Panc1 (cell line): ENCODE results near the gene TTC39B. TPM values are rescaled to one million over a fixed set of nuclear protein-coding genes. Genes with fewer than 3 reads are reported as not detected.
"Not testable (repeated sequence)": the region's sequence is repeated elsewhere in the genome, so short reads cannot be mapped to it uniquely, and the experiment has no call there.

Experiments
- ATAC-seq: fragments of 200-7000 bp; cut with Tn5 transposase; 2 replicates; pipeline ENCODE4 v1.9.1; 2020; ENCODE audit warnings: mild to moderate bottlenecking, moderate library complexity
- BruUV-seq: library from RNA; stranded (reverse); fragments of 400-500 nt; replicated peaks from 2 replicates; lab custom pipeline; 2021; lab: Mats Ljungman, UMichigan
- CTCF ChIA-PET: fragments of 300-600 bp; sonication (Branson Sonifier 250); formaldehyde crosslinking; loops from one replicate; lab custom pipeline; 2022; ENCODE audit warnings: antibody characterized with exemption; lab: Charles Lee
- POLR2A ChIA-PET: fragments of 300-600 bp; sonication (Branson Sonifier 250); formaldehyde crosslinking; loops from one replicate; lab custom pipeline; 2022; ENCODE audit warnings: antibody characterized with exemption; lab: Charles Lee
- DNase-seq: peaks from one replicate; pipeline ENCODE4 v3.0.0-alpha.2; 2010; ENCODE audit warnings: low read depth, low spot score
- H3K27ac ChIP-seq: 2 replicates; pipeline ENCODE4 v1.5.1; 2011; ENCODE audit warnings: mild to moderate bottlenecking, low read length, inconsistent platforms
- H3K27me3 ChIP-seq: fragments of 200-500 bp; sonication (Bioruptor generic); 2 replicates; pipeline ENCODE4 v1.6.0; 2014; ENCODE audit warnings: low read length, inconsistent platforms; ENCODE audit not compliant: control insufficient read depth, insufficient read depth
- H3K36me3 ChIP-seq: fragments of 200-500 bp; sonication (Bioruptor generic); 2 replicates; pipeline ENCODE4 v1.5.1; 2014; ENCODE audit warnings: inconsistent platforms, mild to moderate bottlenecking, low read length, moderate library complexity; ENCODE audit not compliant: control insufficient read depth, insufficient read depth
- H3K4me1 ChIP-seq: 2 replicates; pipeline ENCODE4 v1.5.1; 2011; ENCODE audit warnings: inconsistent platforms, mild to moderate bottlenecking, low read length, moderate library complexity; ENCODE audit not compliant: control insufficient read depth, insufficient read depth
- H3K4me3 ChIP-seq, 2 experiments: 2 replicates each; pipeline ENCODE4 v1.5.1; 2011 to 2012; ENCODE audit warnings: low read depth in 2 of 2, low read length in 2 of 2, mild to moderate bottlenecking in 2 of 2, inconsistent platforms in 1 of 2, moderate library complexity in 1 of 2
- H3K9me3 ChIP-seq: fragments of 200-500 bp; sonication (Bioruptor generic); 2 replicates; pipeline ENCODE4 v1.5.1; 2014; ENCODE audit warnings: low read depth, mild to moderate bottlenecking, inconsistent platforms, low read length, moderate library complexity; ENCODE audit not compliant: control insufficient read depth, insufficient read depth
- POLR2AphosphoS5 ChIP-seq: IDR thresholded peaks from 2 replicates; pipeline ENCODE4 v1.6.1; 2012; ENCODE audit warnings: mild to moderate bottlenecking, low read depth, low read length, moderate library complexity
- SIN3A ChIP-seq: IDR thresholded peaks from 2 replicates; pipeline ENCODE4 v1.6.1; 2012; ENCODE audit warnings: low read depth, mild to moderate bottlenecking, low read length, moderate library complexity, borderline replicate concordance; ENCODE audit not compliant: insufficient read depth
- TCF7L2 ChIP-seq: IDR thresholded peaks from 2 replicates; pipeline ENCODE4 v1.6.1; 2011; ENCODE audit warnings: mild to moderate bottlenecking, low read depth, low read length, inconsistent platforms
- in situ Hi-C: cut with HindIII; loops from 2 replicates; pipeline ENCODE4 v1.10.0; 2016; ENCODE audit warnings: low sequenced_read_pairs, low pct_unique_long_range_greater_than_20kb
- intact Hi-C: fragments of 100-400 bp; cut with micrococcal nuclease; formaldehyde crosslinking; loops from one replicate; pipeline ENCODE4 v1.10.0; 2022; ENCODE audit not compliant: unreplicated experiment
- total RNA-seq: library from RNA; stranded (reverse); gene quantifications from one replicate; pipeline ENCODE4 v1.2.1, GENCODE V29; 2021; ENCODE audit not compliant: unreplicated experiment
- TF ChIP-seq, protein P1 (sequence below), 2 experiments: IDR thresholded peaks; 2 replicates each; pipeline ENCODE4 v1.6.1; 2011 to 2012; ENCODE audit warnings: low read depth in 2 of 2, control low read depth in 1 of 2, low read length in 1 of 2, mild to moderate bottlenecking in 1 of 2, moderate library complexity in 1 of 2; ENCODE audit not compliant: insufficient read depth in 1 of 2
- TF ChIP-seq, protein P2 (sequence below): fragments of 450-650 bp; IDR thresholded peaks from 2 replicates; pipeline ENCODE4 v1.5.1; 2017; ENCODE audit warnings: mild to moderate bottlenecking

TTC39B gene
- total RNA-seq, 1 experiment from 2014 or later, result 1.6 TPM

DNA sequence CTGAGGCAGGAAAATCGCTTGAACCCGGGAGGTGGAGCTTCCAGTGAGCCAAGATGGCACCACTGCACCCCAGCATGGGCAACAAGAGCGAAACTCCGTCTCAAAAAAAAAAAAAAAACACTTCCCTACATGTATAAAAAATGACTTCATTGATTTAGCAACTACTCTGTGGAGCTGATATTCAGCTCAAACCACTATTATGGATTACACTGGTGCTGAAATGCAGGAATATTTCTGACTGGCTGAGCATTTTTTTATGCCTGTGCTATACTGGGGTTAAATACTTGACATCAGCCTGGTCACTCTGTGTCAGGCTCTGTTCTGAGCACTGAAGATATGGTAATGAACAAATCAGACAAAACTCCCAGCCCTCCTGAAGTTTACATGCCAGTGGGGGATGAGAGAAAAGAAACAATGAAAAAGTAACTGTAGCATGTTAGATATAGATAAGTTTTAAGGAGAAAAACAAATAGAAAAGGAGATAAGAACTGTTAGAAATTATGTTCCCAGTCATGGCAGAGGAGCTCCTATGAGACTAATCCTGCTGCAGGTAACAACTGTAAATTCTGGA lies 22.6 kb upstream of the TTC39B start:
- Histone ChIP-seq H3K4me3 (no peak overlapping the region), H3K4me1 (no peaks in the 10 kb centered on the region), H3K36me3 (no peaks in the 10 kb centered on the region), H3K27me3 (no peaks in the 10 kb centered on the region), H3K27ac (no peak overlapping the region), H3K9me3 (no peaks in the 10 kb centered on the region)
- ATAC-seq (no peak), DNase-seq (no peak)
- in situ Hi-C loops (no loop called here), intact Hi-C loops (no loop called here)
- BruUV-seq, result no TSS peak
- ChIA-PET CTCF (no interaction called here), POLR2A (no interaction called here)
- no peak for TF ChIP-seq POLR2AphosphoS5

DNA sequence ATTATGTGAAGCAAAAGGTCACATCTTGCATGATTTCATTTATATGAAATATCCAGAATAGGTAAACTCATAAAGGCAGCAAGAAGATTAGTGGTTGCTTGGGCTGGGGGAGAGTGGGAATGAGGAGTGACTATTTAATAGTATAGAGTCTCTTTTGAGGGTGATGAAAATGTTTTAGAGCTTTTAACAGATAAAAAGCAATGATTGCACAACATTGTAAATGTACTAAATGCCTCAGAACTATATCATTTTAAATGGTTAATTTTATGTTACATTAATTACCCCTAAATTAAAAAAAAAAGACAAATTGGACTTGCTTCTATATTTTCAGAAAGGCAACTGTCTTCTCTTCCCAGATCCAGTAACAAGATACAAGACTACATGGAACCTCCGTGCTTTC lies 21.9 kb upstream of the TTC39B start:
- no peak for TF ChIP-seq SIN3A
- TF ChIP-seq, protein P1, sequence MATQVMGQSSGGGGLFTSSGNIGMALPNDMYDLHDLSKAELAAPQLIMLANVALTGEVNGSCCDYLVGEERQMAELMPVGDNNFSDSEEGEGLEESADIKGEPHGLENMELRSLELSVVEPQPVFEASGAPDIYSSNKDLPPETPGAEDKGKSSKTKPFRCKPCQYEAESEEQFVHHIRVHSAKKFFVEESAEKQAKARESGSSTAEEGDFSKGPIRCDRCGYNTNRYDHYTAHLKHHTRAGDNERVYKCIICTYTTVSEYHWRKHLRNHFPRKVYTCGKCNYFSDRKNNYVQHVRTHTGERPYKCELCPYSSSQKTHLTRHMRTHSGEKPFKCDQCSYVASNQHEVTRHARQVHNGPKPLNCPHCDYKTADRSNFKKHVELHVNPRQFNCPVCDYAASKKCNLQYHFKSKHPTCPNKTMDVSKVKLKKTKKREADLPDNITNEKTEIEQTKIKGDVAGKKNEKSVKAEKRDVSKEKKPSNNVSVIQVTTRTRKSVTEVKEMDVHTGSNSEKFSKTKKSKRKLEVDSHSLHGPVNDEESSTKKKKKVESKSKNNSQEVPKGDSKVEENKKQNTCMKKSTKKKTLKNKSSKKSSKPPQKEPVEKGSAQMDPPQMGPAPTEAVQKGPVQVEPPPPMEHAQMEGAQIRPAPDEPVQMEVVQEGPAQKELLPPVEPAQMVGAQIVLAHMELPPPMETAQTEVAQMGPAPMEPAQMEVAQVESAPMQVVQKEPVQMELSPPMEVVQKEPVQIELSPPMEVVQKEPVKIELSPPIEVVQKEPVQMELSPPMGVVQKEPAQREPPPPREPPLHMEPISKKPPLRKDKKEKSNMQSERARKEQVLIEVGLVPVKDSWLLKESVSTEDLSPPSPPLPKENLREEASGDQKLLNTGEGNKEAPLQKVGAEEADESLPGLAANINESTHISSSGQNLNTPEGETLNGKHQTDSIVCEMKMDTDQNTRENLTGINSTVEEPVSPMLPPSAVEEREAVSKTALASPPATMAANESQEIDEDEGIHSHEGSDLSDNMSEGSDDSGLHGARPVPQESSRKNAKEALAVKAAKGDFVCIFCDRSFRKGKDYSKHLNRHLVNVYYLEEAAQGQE (IDR thresholded peaks at IDR 0.05; ENCODE audit: insufficient read depth in 1 of 2, low read depth in 2 of 2, low read length in 1 of 2), result no peak
- TF ChIP-seq TCF7L2, result no peak
- TF ChIP-seq, protein P2, sequence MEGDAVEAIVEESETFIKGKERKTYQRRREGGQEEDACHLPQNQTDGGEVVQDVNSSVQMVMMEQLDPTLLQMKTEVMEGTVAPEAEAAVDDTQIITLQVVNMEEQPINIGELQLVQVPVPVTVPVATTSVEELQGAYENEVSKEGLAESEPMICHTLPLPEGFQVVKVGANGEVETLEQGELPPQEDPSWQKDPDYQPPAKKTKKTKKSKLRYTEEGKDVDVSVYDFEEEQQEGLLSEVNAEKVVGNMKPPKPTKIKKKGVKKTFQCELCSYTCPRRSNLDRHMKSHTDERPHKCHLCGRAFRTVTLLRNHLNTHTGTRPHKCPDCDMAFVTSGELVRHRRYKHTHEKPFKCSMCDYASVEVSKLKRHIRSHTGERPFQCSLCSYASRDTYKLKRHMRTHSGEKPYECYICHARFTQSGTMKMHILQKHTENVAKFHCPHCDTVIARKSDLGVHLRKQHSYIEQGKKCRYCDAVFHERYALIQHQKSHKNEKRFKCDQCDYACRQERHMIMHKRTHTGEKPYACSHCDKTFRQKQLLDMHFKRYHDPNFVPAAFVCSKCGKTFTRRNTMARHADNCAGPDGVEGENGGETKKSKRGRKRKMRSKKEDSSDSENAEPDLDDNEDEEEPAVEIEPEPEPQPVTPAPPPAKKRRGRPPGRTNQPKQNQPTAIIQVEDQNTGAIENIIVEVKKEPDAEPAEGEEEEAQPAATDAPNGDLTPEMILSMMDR, result no peak
- TF ChIP-seq POLR2AphosphoS5, result no peak
- CTCF ChIA-PET, result no interaction called here
- Histone ChIP-seq H3K27me3 (no peaks in the 10 kb centered on the region), H3K4me1 (no peaks in the 10 kb centered on the region), H3K36me3 (no peaks in the 10 kb centered on the region), H3K9me3 (no peaks in the 10 kb centered on the region), H3K4me3 (no peak overlapping the region), H3K27ac (no peak overlapping the region)
- no TSS peak for BruUV-seq
- ATAC-seq (no peak), DNase-seq (no peak)
- intact Hi-C loops (no loop called here), in situ Hi-C loops (no loop called here)
- POLR2A ChIA-PET, result no interaction called here

DNA sequence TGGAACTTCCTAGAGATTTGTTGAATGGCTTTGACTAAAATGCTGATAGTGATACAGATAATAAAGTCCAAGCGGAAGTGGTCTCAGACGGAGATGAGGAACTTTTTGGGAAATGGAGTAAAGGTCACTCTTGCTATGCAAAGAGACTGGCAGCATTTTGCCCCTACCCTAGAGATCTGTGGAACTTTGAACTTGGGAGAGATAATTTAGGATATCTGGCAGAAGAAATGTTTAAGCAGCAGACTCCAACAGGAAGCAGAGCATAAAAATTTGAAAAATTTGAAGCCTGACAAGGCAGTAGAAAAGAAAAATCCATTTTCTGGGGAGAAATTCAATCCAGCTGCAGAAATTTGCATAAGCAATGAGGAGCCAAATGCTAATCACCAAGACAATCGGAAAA lies 15.7 kb upstream of the TTC39B start:
- DNase-seq, ATAC-seq, BruUV-seq: not testable (repeated sequence)

DNA sequence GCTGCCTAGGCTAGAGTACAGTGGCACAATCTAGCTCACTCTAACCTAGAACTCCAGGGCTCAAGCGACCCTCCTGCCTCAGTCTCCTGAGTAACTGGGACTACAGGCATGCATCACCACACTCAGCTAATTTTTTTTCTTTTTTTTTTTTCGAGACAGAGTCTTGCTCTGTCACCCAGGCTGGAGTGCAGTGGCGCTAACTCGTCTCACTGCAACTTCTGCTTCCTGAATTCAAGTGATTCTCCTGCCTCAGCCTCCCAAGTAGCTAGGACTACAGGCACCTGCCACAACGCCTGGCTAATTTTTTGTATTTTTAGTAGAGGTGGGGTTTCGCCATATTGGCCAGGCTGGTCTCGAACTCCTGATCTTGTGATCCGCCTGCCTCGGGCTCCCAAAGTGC lies 12.6 kb upstream of the TTC39B start:
- H3K36me3 ChIP-seq, POLR2A ChIA-PET, H3K4me3 ChIP-seq, intact Hi-C loops, H3K27ac ChIP-seq, ATAC-seq, CTCF ChIA-PET, H3K27me3 ChIP-seq, DNase-seq, in situ Hi-C loops, H3K9me3 ChIP-seq, BruUV-seq, H3K4me1 ChIP-seq: not testable (repeated sequence)

More for the DNA sequence above, 15.7 kb upstream of the TTC39B start:
- in situ Hi-C loops, H3K4me1 ChIP-seq, H3K36me3 ChIP-seq, H3K9me3 ChIP-seq, POLR2A ChIA-PET, CTCF ChIA-PET, H3K27me3 ChIP-seq, H3K4me3 ChIP-seq, H3K27ac ChIP-seq, intact Hi-C loops: not testable (repeated sequence)
